Myocyte (in vitro differentiated cells): ENCODE data around the gene STAP2. TPM values are rescaled to one million over a fixed set of nuclear protein-coding genes. Genes with fewer than 3 reads are reported as not detected.
"Not testable (repeated sequence)": the region's sequence is repeated elsewhere in the genome, so short reads cannot be mapped to it uniquely, and the experiment has no call there.

Experiments
- DNase-seq: peaks from one replicate; pipeline ENCODE4 v3.0.0-alpha.2; 2012; ENCODE audit warnings: low read depth
- total RNA-seq: library from RNA; depleted of rRNA; stranded (reverse); fragments of >200 nt; gene quantifications from 2 replicates; pipeline ENCODE4 v1.2.3, GENCODE V29; 2014

STAP2 gene
- total RNA-seq, 1 donor from 2014 or later = 4.5 TPM

DNA sequence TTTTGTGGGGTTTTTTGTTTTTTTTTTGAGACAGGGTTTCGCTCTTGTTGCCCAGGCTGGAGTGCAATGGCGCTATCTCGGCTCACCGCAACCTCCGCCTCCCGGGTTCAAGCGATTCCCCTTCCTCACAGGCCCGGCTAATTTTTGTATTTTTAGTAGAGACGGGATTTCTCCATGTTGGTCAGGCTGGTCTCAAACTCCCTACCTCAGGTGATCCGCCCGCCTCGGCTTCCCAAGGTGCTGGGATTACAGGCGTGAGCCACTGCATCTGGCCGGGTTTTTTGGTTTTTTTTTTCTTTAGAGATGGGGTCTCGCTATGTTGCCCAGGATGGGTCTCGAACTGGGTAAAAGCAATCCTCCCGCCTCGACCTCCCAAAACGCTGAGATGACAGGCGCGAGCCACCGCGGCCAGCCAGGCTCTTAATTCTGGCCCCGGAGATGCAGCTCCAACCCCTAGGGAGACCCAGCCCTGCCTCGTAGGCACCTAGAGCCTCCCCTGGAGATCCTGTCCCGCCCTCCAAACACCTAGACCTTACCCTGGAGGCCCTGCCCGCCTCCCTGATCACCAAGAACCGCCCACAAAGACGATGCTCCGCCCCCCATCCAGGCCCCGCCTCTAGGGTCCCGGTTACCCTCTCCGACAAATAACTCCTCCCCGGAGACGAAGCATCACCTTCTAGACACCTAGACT, 9.5 kb downstream of the STAP2 start:
- not testable (repeated sequence) for DNase-seq

DNA sequence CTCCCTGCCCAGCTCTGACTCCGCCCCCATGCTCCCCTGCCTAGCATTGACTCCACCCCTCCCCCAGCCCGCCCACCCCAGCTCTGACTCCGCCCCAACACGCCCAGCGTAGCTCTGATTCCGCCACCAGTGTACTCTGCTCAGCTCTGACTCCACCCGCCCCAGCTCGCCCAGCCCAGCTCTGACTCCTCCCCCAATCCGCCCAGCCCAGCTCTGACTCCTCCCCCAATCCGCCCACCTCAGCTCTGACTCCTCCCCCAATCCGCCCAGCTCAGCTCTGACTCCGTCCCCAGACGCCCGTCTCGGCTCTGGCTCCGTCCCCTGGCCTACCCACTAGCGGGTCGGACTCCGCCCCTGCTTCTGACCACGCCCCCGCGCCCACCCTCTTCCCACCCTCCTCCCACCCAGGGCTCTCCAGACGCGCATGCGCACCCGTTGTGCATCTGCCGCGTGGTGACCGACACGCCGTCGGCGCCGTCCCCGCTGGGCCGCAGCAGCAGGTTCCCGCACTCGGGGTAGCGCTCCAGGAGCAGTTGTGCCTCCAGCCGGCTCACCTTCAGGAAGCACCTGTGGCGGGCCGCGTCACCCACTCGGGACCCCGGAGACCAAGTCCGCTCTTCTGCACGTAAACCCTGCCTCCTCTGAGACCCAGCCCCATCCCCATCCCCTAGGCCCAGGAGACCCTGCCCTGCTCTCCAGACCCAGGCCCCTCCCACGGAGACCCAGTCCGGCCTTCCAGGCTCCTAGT, 10.2 kb downstream of the STAP2 start:
- peak; percentile 92 for DNase-seq

GRCh38 chr19:4327877-4328242, 10.8 kb downstream of the STAP2 start:
- no peak for DNase-seq

DNA sequence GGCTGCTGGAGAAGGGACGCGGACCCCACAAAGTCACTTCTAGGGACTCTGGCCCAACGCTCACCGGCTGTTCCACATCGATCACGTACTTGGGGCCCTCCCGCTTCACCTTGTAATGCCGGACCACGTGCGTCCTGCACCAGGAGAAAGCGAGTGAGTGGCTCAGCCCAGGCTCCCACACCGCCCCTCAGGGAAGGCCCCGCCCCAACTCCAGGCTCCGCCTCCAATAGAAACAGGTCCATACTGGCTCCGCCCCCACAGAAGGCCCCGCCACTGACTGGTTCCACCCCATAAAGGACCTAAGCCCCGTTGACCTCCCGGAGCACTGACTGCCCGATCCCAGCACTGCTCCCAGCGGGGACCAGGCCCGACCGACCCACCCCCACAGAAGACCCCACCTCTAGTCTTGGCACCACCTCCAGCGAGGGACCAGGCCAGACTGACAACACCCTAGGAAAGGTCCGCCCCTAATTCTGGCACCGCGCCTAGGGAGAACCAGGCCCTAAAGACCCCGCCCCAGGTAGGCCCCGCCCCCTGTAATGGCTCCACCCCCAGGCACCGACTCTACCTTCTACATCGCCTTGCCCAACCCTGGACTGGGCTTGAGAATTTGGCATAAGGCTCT, 11.3 kb downstream of the STAP2 start:
- peak; percentile 19 for DNase-seq

- no peak for DNase-seq
Measured at GRCh38 chr19:4326837-4327251, 11.8 kb downstream of the STAP2 start.

GRCh38 chr19:4326215-4326836, 12.3 kb downstream of the STAP2 start:
- no peak for DNase-seq

DNA sequence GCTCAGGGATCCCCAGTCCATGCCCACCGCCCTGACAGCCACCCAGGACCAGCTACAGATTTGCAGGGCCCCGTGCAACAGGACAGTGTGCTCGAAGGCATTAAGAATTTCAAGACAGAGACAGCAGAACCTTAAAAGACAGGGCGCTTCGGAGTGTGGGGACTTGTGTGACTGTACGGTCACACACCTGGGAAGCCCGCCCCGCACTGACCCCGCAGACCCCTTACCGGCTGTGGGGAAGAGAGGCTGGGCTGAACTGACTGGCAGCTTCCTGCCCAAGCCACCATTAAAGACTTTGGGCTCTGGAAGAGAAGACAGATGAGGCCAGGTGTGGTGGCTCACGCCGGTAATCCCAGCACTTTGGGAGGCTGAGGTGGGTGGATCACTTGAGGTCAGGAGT, 14.4 kb downstream of the STAP2 start:
- DNase-seq = no peak

DNA sequence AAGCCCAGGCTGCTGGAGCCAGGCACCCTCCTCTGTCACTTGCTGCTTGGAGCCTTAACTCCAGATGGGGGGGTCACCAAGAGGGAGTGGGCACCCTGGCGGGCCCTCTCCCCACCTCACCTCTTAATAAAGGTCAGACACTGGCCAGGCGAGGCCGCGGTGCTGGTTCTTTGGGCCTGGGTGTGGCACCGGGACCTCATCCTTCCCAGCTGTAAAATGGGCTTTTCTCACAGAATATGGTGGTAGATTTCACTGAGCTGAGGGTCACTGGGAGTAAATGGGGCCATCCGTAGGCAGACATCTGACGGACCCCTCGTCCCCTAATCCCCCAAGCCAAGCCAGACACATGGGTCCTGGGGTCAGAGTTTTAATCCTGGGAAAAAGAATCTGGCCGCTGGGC, 14.9 kb downstream of the STAP2 start:
- DNase-seq = no peak

GRCh38 chr19:4322942-4323665, 15.5 kb downstream of the STAP2 start:
- DNase-seq = no peak

DNA sequence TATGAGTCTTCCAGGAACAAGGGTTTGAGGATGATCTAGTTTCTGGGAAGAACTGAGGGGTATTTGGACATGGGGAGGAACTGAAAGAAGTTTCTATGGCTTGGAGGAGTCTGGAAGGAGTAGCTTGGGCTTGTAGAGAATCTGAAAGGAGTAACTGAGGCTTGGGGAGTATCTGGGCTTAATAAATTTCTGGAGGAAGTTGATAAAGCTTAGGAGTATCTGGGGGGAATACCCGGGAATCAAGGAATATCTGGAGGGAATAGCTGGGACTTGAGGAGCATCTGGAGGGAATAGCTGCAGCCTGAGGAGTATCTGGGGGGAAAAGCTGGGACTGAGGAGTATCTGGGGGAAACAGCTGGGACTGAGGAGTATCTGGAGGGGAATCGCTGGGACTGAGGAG, 18.2 kb downstream of the STAP2 start:
- DNase-seq = no peak

DNA sequence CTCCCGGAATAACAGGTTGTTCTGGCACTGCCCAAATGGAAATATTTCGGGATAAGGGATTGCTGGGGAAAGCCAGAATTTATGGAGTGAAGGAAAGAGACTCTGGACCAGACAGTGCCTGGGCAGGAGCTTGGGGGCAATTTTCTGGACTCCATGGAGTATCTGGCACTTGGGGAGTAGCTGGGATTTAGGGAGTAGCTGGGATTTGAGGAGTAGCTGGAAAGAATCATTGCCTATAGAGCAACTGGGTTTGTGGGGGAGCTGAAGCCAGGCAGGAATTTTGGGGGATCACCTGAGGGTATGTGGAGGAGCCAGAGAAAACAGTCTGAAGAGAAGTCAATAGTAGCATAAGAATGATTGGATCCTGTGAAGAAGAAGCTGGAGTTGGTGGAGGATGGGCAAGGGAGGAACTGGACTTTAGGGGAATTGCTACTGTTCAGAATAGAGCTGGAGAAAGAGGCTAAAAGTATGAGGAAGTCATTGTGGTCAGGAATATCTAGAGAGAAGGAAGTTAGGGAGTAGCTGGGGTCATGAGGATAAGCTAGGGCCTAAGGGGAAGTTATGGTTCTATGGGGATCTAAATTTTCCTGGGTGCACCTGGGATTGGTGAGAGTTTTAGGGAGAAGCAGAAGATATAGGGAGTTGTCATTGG, 19.4 kb downstream of the STAP2 start:
- DNase-seq = no peak

GRCh38 chr19:4318460-4318859, 20.2 kb downstream of the STAP2 start:
- no peak for DNase-seq

DNA sequence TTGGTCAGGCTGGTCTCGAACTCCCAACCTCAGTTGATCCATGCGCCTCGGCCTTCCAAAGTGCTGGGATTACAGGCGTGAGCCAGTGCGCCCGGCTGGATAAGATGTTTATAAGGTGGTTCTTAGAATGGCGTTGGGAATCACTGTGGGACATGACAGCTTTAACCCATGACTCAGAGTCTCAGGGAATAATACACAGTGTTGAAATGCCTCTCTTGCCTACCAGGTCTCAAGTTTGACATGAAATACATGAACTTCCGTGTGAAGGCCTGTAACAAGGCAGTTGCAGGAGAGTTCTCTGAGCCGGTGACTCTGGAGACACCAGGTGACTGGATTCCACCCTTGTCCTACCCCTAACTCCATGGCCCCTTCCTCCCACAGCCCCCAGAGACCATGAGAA, 21.7 kb downstream of the STAP2 start:
- no peak for DNase-seq

GRCh38 chr19:4313847-4314490, 24.7 kb downstream of the STAP2 start:
- no peak for DNase-seq

- no peak for DNase-seq
Measured at GRCh38 chr19:4310247-4311121, 28.1 kb downstream of the STAP2 start.

GRCh38 chr19:4305659-4306058, 33.0 kb downstream of the STAP2 start:
- DNase-seq = no peak

DNA sequence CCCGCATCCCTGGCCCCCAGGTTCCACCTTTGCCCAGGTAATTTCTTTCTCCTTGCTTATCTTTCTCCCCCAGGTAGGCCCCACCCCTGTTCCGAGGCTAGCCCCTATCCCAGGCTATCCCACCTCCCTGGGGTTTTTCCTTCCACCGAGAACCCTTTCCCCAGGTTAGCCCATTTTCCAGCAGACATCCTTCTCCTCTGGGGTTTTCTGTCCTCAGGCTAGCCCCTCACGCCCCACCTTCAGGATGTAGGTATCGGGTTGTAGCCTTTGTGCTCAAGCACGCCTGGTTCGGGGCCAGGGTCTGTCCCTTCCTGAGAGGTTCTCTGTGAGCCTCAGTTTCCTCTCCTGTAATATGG, 33.4 kb downstream of the STAP2 start:
- DNase-seq = no peak

GRCh38 chr19:4304538-4305256, 33.9 kb downstream of the STAP2 start, which contains the start of gene FSD1:
FSD1 (plus strand) TSS chr19:4304598; CDS start chr19:4304747, 149 bp downstream.
- DNase-seq = peak; percentile 30
